22Rv1 (cell line): ENCODE data around the gene CTNNAL1.

Experiments used
- CTCF ChIP-seq: fragments of 450-650 bp; IDR thresholded peaks from 2 replicates; pipeline ENCODE4 v1.5.1; 2017; ENCODE audit warnings: mild to moderate bottlenecking
- ZFX ChIP-seq: fragments of 450-650 bp; IDR thresholded peaks from 2 replicates; pipeline ENCODE4 v1.6.1; 2017; ENCODE audit warnings: antibody characterized with exemption, borderline replicate concordance

DNA sequence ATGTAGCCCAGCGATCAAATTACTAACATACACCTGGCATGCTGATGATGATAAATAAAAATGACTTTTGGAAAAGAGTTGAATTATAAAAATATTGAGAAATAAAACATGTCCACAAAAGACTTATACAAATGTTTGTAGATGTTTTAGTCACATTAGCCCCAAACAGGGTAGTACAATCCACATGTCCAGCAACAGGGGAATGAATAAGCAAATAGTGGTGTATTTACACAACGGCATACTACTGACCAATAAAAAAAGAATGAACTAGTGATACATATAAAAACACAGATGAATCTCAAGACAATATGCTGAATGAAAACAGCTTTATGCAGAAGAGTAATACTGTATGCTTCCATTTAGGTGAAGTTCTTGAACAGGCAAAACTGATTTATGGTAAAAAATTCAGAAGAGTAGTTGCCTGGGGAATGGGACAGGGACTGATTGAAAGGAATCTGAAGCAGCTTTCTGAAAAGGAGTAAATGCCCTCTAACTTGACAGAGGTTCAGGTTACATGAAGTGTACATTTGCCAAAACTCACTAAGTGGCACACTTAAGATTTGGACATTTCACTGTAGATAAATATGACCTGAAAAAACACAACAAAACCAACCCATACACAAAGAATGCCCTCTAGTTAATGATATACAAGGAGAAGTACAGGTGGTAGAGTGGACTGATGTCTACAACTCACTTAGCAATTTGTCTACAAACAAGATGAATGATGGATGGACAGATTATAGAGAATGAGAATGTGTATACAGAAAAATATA, 115.8 kb downstream of the CTNNAL1 start:
- no peak for TF ChIP-seq CTCF
- no peak for TF ChIP-seq ZFX
